HG03432 (cell line): ENCODE measurements around the gene FAM8A1.

ENCODE experiments used
- ATAC-seq: cut with Tn5 transposase; IDR thresholded peaks from one replicate; pipeline ENCODE4 v1.9.1; 2021; ENCODE audit warnings: mild to moderate bottlenecking, moderate library complexity; ENCODE audit not compliant: unreplicated experiment

The FAM8A1 gene

DNA sequence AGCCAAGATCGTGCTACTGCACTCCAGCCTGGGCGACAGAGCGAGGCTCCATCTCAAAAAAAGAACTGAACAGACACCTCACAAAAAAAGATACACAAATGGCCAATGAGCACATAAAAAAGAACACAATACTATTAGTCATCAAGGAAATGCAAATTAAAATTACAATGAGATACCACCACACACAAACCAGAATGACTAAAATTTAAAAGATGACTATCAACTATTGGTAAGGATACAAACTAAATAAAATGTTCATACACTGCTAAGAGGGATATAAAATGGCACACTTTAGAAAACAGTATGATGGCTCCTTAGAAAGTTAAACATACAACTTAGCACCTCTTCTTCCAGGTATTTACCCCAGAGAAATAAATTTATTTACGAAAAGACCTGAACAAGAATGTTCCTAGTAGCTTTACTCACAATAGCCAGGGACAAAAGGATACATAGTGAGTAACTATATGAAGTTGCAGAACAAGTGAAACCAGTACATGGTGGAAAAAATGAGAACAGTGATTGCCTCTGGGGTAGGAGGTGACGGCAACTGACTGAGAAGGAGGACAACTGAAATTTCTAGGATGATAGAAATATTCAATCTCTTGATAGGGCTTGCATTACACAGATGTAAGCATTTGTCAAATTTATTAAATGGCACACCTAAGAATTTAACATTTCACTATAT lies 53.2 kb downstream of the FAM8A1 start:
- no peak for ATAC-seq

- ATAC-seq = no peak
Observed at GRCh38 chr6:17656092-17656491, 56.0 kb downstream of the FAM8A1 start.

- ATAC-seq = no peak
Observed at GRCh38 chr6:17656644-17657043, 56.5 kb downstream of the FAM8A1 start.
